Measurements from ENCODE around the gene TGFBRAP1.

DNA sequence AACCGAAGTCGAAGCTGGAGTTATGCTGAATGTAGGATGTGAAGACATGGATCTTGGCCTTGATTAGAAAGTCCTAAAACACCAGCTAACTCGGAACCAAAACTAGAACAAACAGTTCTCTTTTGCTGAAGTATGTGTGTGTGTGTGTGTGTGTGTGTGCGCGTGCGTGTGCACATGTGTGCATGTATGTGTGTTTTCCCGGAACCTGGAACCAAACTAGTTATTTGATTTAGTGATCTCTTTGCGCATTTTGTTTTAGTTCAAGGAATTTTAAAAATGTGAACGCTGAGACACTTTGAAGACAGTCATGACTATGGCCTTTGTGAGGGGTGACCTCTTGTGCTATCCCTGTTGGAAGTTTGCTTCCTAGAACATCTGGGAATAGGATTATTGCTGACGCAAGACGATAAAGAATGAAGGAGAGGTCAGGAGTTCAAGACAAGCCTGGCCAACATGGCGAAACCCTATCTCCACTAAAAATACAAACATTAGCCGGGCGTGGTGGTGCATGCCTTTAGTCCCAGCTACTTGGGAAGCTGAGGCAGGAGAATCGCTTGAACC is 45.5 kb upstream of the TGFBRAP1 start:
- TF ChIP-seq, protein P1, sequence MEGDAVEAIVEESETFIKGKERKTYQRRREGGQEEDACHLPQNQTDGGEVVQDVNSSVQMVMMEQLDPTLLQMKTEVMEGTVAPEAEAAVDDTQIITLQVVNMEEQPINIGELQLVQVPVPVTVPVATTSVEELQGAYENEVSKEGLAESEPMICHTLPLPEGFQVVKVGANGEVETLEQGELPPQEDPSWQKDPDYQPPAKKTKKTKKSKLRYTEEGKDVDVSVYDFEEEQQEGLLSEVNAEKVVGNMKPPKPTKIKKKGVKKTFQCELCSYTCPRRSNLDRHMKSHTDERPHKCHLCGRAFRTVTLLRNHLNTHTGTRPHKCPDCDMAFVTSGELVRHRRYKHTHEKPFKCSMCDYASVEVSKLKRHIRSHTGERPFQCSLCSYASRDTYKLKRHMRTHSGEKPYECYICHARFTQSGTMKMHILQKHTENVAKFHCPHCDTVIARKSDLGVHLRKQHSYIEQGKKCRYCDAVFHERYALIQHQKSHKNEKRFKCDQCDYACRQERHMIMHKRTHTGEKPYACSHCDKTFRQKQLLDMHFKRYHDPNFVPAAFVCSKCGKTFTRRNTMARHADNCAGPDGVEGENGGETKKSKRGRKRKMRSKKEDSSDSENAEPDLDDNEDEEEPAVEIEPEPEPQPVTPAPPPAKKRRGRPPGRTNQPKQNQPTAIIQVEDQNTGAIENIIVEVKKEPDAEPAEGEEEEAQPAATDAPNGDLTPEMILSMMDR (IDR thresholded peaks at IDR 0.05), result no peak
- TF ChIP-seq EZH2 (IDR thresholded peaks at IDR 0.05), result no peak
